DND-41 (cell line): ENCODE data around the gene SPEM1.

Source experiments
- ATAC-seq: fragments of 200-7000 bp; cut with Tn5 transposase; 3 replicates; pipeline ENCODE4 v1.9.1; 2021; ENCODE audit warnings: low read depth; ENCODE audit not compliant: insufficient read depth
- DNase-seq: peaks from one replicate; pipeline ENCODE4 v3.0.0-alpha.2; 2020
- H2AFZ ChIP-seq: 2 replicates; pipeline ENCODE4 v1.6.0; 2012; ENCODE audit warnings: low read depth, low read length
- H3K27ac ChIP-seq: 2 replicates; pipeline ENCODE4 v1.5.1; 2012; ENCODE audit warnings: low read length, inconsistent platforms
- H3K27me3 ChIP-seq: fragments of 200-600 bp; sonication (generic); 2 replicates; pipeline ENCODE4 v1.6.0; 2012; ENCODE audit warnings: low read length, mild to moderate bottlenecking, inconsistent platforms; ENCODE audit not compliant: insufficient read depth, poor library complexity
- H3K36me3 ChIP-seq: 2 replicates; pipeline ENCODE4 v1.5.1; 2012; ENCODE audit warnings: low read length, inconsistent platforms; ENCODE audit not compliant: insufficient read depth
- H3K4me1 ChIP-seq: 2 replicates; pipeline ENCODE4 v1.5.1; 2012; ENCODE audit warnings: mild to moderate bottlenecking, low read length; ENCODE audit not compliant: insufficient read depth
- H3K4me2 ChIP-seq: 2 replicates; pipeline ENCODE4 v1.6.0; 2012; ENCODE audit warnings: mild to moderate bottlenecking, moderate library complexity, low read length, inconsistent platforms; ENCODE audit not compliant: insufficient read depth
- H3K4me3 ChIP-seq, 2 experiments: fragments of 200-600 bp in 1 of 2; shearing (Covaris generic) in 1 of 2; 2 replicates each; pipeline ENCODE4 v1.5.1; 2012 to 2016; ENCODE audit warnings: inconsistent platforms in 2 of 2, low read length in 2 of 2, mild to moderate bottlenecking in 2 of 2, low read depth in 1 of 2, moderate library complexity in 1 of 2
- H3K79me2 ChIP-seq: 2 replicates; pipeline ENCODE4 v1.6.0; 2012; ENCODE audit warnings: low read length, inconsistent platforms; ENCODE audit not compliant: insufficient read depth
- H3K9ac ChIP-seq: 2 replicates; pipeline ENCODE4 v1.6.0; 2012; ENCODE audit warnings: low read depth, mild to moderate bottlenecking, inconsistent platforms, low read length, moderate library complexity
- H3K9me3 ChIP-seq: 2 replicates; pipeline ENCODE4 v1.5.1; 2012; ENCODE audit warnings: low read length, moderate library complexity, mild to moderate bottlenecking, inconsistent platforms; ENCODE audit not compliant: insufficient read depth, severe bottlenecking
- H4K20me1 ChIP-seq: 2 replicates; pipeline ENCODE4 v1.6.0; 2012; ENCODE audit warnings: low read length; ENCODE audit not compliant: insufficient read depth
- EZH2 ChIP-seq: IDR thresholded peaks from 3 replicates; pipeline ENCODE4 v1.6.1; 2012; ENCODE audit warnings: borderline replicate concordance, low read depth, mild to moderate bottlenecking, moderate library complexity, low read length, inconsistent platforms; ENCODE audit not compliant: severe bottlenecking
- TF ChIP-seq, protein P1 (sequence below): IDR thresholded peaks from 2 replicates; pipeline ENCODE4 v1.5.1; 2012; ENCODE audit warnings: borderline replicate concordance, low read length, moderate library complexity, mild to moderate bottlenecking; ENCODE audit not compliant: poor library complexity, severe bottlenecking; ENCODE audit errors: extremely low read depth

Gene SPEM1

DNA sequence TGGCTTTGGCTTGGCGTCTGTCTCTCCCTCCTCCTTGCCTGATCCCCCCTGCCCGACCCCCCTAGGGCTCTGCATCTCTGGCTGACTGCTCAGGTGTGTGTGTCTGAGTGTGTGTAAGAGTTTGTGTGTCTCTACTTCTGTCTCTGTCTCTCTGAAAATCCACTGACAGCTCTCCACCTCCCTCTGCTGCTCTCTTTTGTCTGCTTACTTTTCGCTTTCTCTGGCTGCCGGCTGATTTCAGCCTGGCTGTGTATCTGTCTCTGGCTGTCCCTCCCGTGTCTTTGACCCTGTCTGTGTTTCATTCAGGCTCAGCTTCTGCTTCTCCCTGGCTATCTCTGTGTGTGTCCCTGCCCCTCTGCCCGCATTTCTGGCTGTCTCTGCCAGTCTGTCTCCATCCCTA lies 3.8 kb upstream of the SPEM1 start:
- Histone ChIP-seq H3K9ac (no peak overlapping the region), H4K20me1 (no peaks in the 10 kb centered on the region), H3K9me3 (no peaks in the 10 kb centered on the region), H3K4me2 (no peak overlapping the region), H3K36me3 (no peaks in the 10 kb centered on the region), H3K27ac (no peak overlapping the region), H2AFZ (no peak overlapping the region), H3K79me2 (no peaks in the 10 kb centered on the region), H3K4me3 (no peak overlapping the region), H3K4me1 (no peaks in the 10 kb centered on the region), H3K27me3 (no peaks in the 10 kb centered on the region)
- no peak for TF ChIP-seq EZH2
- TF ChIP-seq, protein P1, sequence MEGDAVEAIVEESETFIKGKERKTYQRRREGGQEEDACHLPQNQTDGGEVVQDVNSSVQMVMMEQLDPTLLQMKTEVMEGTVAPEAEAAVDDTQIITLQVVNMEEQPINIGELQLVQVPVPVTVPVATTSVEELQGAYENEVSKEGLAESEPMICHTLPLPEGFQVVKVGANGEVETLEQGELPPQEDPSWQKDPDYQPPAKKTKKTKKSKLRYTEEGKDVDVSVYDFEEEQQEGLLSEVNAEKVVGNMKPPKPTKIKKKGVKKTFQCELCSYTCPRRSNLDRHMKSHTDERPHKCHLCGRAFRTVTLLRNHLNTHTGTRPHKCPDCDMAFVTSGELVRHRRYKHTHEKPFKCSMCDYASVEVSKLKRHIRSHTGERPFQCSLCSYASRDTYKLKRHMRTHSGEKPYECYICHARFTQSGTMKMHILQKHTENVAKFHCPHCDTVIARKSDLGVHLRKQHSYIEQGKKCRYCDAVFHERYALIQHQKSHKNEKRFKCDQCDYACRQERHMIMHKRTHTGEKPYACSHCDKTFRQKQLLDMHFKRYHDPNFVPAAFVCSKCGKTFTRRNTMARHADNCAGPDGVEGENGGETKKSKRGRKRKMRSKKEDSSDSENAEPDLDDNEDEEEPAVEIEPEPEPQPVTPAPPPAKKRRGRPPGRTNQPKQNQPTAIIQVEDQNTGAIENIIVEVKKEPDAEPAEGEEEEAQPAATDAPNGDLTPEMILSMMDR: no peak
- DNase-seq: no peak
- ATAC-seq: no peak

GRCh38 chr17:7417056-7417655 lies 3.0 kb upstream of the SPEM1 start:
- no peak overlapping the region for H3K4me2 ChIP-seq
- no peaks in the 10 kb centered on the region for H4K20me1 ChIP-seq
- no peaks in the 10 kb centered on the region for H3K36me3 ChIP-seq
- DNase-seq (no peak), ATAC-seq (no peak)
- H3K9ac ChIP-seq: no peak overlapping the region
- no peaks in the 10 kb centered on the region for H3K27me3 ChIP-seq
- H3K4me1 ChIP-seq: no peaks in the 10 kb centered on the region
- no peak overlapping the region for H2AFZ ChIP-seq
- no peaks in the 10 kb centered on the region for H3K9me3 ChIP-seq
- no peaks in the 10 kb centered on the region for H3K79me2 ChIP-seq
- H3K27ac ChIP-seq: no peak overlapping the region
- no peak for TF ChIP-seq EZH2
- TF ChIP-seq, protein P1: no peak
- no peak overlapping the region for H3K4me3 ChIP-seq

GRCh38 chr17:7418472-7419152 lies 1.5 kb upstream of the SPEM1 start:
- H4K20me1 ChIP-seq: no peaks in the 10 kb centered on the region
- no peak overlapping the region for H2AFZ ChIP-seq
- H3K9ac ChIP-seq: no peak overlapping the region
- H3K36me3 ChIP-seq: no peaks in the 10 kb centered on the region
- H3K79me2 ChIP-seq: no peaks in the 10 kb centered on the region
- ATAC-seq: no peak
- no peaks in the 10 kb centered on the region for H3K27me3 ChIP-seq
- no peaks in the 10 kb centered on the region for H3K4me1 ChIP-seq
- H3K27ac ChIP-seq: no peak overlapping the region
- no peaks in the 10 kb centered on the region for H3K9me3 ChIP-seq
- H3K4me2 ChIP-seq: no peak overlapping the region
- TF ChIP-seq, protein P1: no peak
- no peak for DNase-seq
- H3K4me3 ChIP-seq: no peak overlapping the region
